ENCODE data around the gene CHST9. TPM values are rescaled to one million over a fixed set of nuclear protein-coding genes. Genes with fewer than 3 reads are reported as not detected.

CHST9 gene
- total RNA-seq, 1 donor from 2014 or later, result 0.82 TPM

DNA sequence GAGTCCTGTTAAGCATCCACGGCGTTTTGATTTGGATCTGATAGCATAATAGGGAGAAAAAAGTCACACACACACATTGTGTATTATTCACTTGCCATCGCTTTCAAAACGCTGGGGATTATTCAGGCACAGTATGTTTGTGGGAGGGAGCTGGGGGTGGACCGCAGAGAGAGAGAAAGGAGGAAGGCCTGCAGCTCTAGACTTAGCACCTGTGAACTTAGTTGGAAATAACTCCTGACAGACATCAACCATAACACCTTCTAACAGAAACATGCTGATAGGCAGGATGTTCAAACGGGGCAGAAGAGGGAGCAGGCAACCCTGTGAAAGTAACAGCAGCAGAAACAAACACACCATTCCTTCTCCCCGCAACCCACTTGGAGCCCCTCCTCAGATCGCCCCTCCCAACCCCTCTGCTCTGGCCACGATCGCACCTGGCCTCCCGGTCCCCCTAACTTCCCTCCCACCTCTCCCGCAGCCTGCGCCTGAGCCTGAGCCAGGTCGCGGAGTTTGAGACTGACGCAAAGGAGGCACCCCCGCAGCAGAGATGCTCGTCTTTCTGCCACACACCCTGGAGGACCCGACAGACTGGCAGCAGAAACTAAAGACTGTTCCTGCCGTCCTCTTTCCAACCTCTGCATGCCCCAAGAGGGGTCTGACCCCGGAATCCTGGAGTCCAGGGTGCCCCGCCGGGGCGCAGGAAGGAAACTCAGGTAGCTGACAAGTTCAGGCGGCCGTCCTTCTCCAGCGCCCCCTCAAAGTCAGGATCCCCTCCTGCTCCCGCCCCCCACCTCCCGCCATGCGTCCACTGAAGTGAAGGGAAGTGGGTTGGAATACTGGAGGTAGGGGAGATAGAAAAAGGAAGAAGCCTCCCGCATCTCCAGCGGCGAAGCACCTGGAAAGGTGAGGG, 738 bp downstream of the CHST9 start:
- H3K9me3 Mint-ChIP-seq (ENCODE audit: low read depth), result no peaks in the 10 kb centered on the region
- H3K4me3 Mint-ChIP-seq (ENCODE audit: unreplicated experiment), result peak overlapping the region; percentile 54
- DNase-seq (ENCODE audit: low spot score), result no peak
- peaks cover 53% of the 10 kb centered on the region for H3K27me3 Mint-ChIP-seq (ENCODE audit: low read depth)
- H3K36me3 Mint-ChIP-seq (ENCODE audit: low read depth), result no peaks in the 10 kb centered on the region
- peaks cover 22% of the 10 kb centered on the region for H3K4me1 Mint-ChIP-seq (ENCODE audit: low read depth)
- H3K27ac Mint-ChIP-seq (ENCODE audit: unreplicated experiment), result no peak overlapping the region
- TF ChIP-seq, protein P1, sequence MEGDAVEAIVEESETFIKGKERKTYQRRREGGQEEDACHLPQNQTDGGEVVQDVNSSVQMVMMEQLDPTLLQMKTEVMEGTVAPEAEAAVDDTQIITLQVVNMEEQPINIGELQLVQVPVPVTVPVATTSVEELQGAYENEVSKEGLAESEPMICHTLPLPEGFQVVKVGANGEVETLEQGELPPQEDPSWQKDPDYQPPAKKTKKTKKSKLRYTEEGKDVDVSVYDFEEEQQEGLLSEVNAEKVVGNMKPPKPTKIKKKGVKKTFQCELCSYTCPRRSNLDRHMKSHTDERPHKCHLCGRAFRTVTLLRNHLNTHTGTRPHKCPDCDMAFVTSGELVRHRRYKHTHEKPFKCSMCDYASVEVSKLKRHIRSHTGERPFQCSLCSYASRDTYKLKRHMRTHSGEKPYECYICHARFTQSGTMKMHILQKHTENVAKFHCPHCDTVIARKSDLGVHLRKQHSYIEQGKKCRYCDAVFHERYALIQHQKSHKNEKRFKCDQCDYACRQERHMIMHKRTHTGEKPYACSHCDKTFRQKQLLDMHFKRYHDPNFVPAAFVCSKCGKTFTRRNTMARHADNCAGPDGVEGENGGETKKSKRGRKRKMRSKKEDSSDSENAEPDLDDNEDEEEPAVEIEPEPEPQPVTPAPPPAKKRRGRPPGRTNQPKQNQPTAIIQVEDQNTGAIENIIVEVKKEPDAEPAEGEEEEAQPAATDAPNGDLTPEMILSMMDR (IDR thresholded peaks at IDR 0.05), result no peak

DNA sequence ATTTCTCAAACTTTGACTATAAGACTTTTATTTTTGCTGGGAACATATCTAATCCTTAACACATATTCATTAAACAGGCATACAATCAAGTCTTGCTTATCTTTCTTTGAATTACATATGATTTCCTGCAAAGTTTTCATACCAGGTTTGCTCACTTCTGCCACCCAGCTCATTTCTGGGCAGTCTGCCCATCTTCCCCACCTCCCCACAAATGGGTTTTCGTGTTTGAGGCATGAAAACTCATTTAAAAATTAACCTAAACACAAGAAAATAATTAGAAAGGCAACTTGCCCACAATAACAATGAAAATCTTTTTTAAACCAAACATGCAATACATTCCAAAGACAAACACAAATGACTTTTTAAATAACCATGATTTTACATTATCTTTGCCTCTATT, 3.4 kb downstream of the CHST9 start:
- Mint-ChIP-seq H3K27me3 (ENCODE audit: low read depth) (peaks cover 41% of the 10 kb centered on the region), H3K36me3 (ENCODE audit: low read depth) (no peaks in the 10 kb centered on the region), H3K4me3 (ENCODE audit: unreplicated experiment) (no peak overlapping the region), H3K9me3 (ENCODE audit: low read depth) (no peaks in the 10 kb centered on the region), H3K27ac (ENCODE audit: unreplicated experiment) (no peak overlapping the region), H3K4me1 (ENCODE audit: low read depth) (peaks cover 22% of the 10 kb centered on the region)
- TF ChIP-seq, protein P1 (IDR thresholded peaks at IDR 0.05), result no peak
- no peak for DNase-seq (ENCODE audit: low spot score)

DNA sequence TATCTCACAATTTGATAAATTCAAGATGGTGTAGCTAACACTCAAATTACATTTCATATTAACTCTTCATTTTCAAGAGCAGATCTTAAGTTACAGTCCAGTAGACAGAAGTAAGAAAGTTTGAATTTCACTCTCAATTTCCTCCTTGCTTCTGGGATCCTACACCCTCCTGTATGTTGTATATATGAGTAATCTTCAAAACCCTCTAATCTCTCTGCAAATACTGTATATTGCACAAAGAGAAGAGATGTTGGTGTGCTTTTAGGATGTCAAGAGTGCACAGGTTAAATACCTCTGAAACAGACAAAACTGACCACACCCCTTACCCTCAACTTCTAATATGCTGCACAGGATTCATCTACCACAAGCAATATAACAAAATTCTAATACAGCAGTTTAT, 6.7 kb downstream of the CHST9 start:
- H3K9me3 Mint-ChIP-seq (ENCODE audit: low read depth), result no peaks in the 10 kb centered on the region
- no peaks in the 10 kb centered on the region for H3K36me3 Mint-ChIP-seq (ENCODE audit: low read depth)
- H3K4me3 Mint-ChIP-seq (ENCODE audit: unreplicated experiment), result no peak overlapping the region
- no peak for DNase-seq (ENCODE audit: low spot score)
- TF ChIP-seq, protein P1 (IDR thresholded peaks at IDR 0.05), result no peak
- no peak overlapping the region for H3K27ac Mint-ChIP-seq (ENCODE audit: unreplicated experiment)
- H3K4me1 Mint-ChIP-seq (ENCODE audit: low read depth), result peaks cover 7% of the 10 kb centered on the region
- peaks cover 37% of the 10 kb centered on the region for H3K27me3 Mint-ChIP-seq (ENCODE audit: low read depth)

DNA sequence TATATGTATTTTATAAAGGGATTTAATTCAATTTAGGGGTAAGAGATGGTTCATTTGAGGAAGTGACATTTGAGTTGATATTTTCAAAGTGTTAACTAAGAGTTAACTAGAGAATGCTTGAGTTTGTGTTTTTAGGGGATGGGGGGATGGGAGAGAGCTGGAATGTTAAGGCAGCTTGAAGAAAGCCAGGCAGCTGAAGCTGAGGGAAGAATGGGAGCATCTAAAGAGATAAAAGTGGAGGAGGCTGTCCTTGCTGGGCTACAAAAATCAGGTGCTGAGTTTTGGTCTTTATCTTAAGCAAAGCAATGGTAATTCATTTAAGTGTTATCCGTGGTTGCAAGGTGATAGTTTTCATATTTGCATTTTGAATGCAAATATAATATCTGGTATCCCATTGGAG, 9.2 kb downstream of the CHST9 start:
- no peaks in the 10 kb centered on the region for H3K9me3 Mint-ChIP-seq (ENCODE audit: low read depth)
- TF ChIP-seq, protein P1 (IDR thresholded peaks at IDR 0.05), result no peak
- H3K4me3 Mint-ChIP-seq (ENCODE audit: unreplicated experiment), result no peak overlapping the region
- no peak overlapping the region for H3K27ac Mint-ChIP-seq (ENCODE audit: unreplicated experiment)
- H3K27me3 Mint-ChIP-seq (ENCODE audit: low read depth), result peaks cover 34% of the 10 kb centered on the region
- no peak for DNase-seq (ENCODE audit: low spot score)
- H3K4me1 Mint-ChIP-seq (ENCODE audit: low read depth), result no peaks in the 10 kb centered on the region
- H3K36me3 Mint-ChIP-seq (ENCODE audit: low read depth), result no peaks in the 10 kb centered on the region

DNA sequence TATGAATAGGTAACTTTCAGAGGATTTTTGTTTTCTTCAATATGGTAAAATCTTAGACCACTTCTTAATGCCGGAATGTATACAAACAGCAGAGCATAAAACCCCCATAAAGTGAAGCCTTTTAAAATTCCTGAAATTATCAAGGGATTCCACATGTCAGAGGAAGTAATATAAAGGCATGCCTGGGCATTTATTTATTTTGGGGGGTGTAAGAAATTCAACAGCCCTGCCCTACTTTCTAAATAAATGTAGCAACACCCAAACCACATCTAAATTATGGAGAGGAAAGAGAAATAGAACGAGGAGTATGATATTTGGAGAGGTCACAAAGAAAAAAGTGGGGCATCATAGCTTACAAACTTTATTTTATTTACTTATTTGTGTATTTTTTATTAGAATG, 9.9 kb downstream of the CHST9 start:
- H3K4me3 Mint-ChIP-seq (ENCODE audit: unreplicated experiment), result no peak overlapping the region
- H3K36me3 Mint-ChIP-seq (ENCODE audit: low read depth), result no peaks in the 10 kb centered on the region
- H3K27ac Mint-ChIP-seq (ENCODE audit: unreplicated experiment), result no peak overlapping the region
- no peaks in the 10 kb centered on the region for H3K4me1 Mint-ChIP-seq (ENCODE audit: low read depth)
- DNase-seq (ENCODE audit: low spot score), result no peak
- H3K9me3 Mint-ChIP-seq (ENCODE audit: low read depth), result peaks cover under 1% of the 10 kb centered on the region
- H3K27me3 Mint-ChIP-seq (ENCODE audit: low read depth), result peaks cover 36% of the 10 kb centered on the region
- TF ChIP-seq, protein P1 (IDR thresholded peaks at IDR 0.05), result no peak
